ENCODE measurements around the gene FBXL13. TPM values are rescaled to one million over a fixed set of nuclear protein-coding genes. Genes with fewer than 3 reads are reported as not detected.
"Not testable (repeated sequence)": the region's sequence is repeated elsewhere in the genome, so short reads cannot be mapped to it uniquely, and the experiment has no call there.

Gene FBXL13
- total RNA-seq, 1 donor from 2014 or later: 4.0 TPM

DNA sequence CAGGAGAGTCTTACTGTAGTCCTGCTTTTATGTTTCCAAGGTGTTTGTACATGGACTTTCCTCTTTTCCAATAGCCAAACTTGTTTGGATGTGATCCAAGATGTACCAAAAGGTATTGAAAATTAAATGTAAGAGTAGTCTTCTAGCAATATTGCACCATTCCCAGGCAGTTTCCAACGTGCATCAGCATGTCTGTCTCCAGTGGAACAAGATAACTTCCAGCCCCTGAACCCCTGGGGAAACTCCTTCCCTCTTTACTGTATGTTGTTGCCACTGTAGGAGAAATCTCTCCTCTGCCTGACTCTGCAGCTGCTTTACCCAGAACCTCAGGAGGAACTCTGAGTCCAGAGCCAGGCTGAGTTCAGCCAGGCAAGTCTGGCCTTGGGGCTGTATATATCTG is 18.8 kb upstream of the FBXL13 start:
- Mint-ChIP-seq H3K4me3 (no peak overlapping the region), H3K4me1 (ENCODE audit: unreplicated experiment) (no peaks in the 10 kb centered on the region), H3K36me3 (peaks cover 32% of the 10 kb centered on the region), H3K9me3 (no peaks in the 10 kb centered on the region), H3K27ac (no peak overlapping the region), H3K27me3 (no peaks in the 10 kb centered on the region)
- TF ChIP-seq, protein P1, sequence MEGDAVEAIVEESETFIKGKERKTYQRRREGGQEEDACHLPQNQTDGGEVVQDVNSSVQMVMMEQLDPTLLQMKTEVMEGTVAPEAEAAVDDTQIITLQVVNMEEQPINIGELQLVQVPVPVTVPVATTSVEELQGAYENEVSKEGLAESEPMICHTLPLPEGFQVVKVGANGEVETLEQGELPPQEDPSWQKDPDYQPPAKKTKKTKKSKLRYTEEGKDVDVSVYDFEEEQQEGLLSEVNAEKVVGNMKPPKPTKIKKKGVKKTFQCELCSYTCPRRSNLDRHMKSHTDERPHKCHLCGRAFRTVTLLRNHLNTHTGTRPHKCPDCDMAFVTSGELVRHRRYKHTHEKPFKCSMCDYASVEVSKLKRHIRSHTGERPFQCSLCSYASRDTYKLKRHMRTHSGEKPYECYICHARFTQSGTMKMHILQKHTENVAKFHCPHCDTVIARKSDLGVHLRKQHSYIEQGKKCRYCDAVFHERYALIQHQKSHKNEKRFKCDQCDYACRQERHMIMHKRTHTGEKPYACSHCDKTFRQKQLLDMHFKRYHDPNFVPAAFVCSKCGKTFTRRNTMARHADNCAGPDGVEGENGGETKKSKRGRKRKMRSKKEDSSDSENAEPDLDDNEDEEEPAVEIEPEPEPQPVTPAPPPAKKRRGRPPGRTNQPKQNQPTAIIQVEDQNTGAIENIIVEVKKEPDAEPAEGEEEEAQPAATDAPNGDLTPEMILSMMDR (conservative IDR thresholded peaks at IDR 0.05): no peak
- no peak for DNase-seq (ENCODE audit: extremely low spot score, unreplicated experiment)

- not testable (repeated sequence) for H3K27me3 Mint-ChIP-seq; H3K4me3 Mint-ChIP-seq; H3K9me3 Mint-ChIP-seq; H3K4me1 Mint-ChIP-seq (ENCODE audit: unreplicated experiment); H3K27ac Mint-ChIP-seq; DNase-seq (ENCODE audit: extremely low spot score, unreplicated experiment)
- peaks cover 32% of the 10 kb centered on the region for H3K36me3 Mint-ChIP-seq
These were observed 17.7 kb upstream of the FBXL13 start for GRCh38 chr7:103092321-103092720.

GRCh38 chr7:103083210-103083609 is 8.6 kb upstream of the FBXL13 start:
- no peak for DNase-seq (ENCODE audit: extremely low spot score, unreplicated experiment)
- Mint-ChIP-seq H3K4me1 (ENCODE audit: unreplicated experiment) (no peaks in the 10 kb centered on the region), H3K4me3 (no peak overlapping the region), H3K9me3 (no peaks in the 10 kb centered on the region), H3K36me3 (peaks cover 8% of the 10 kb centered on the region), H3K27ac (no peak overlapping the region), H3K27me3 (no peaks in the 10 kb centered on the region)
- TF ChIP-seq, protein P1 (conservative IDR thresholded peaks at IDR 0.05): no peak

DNA sequence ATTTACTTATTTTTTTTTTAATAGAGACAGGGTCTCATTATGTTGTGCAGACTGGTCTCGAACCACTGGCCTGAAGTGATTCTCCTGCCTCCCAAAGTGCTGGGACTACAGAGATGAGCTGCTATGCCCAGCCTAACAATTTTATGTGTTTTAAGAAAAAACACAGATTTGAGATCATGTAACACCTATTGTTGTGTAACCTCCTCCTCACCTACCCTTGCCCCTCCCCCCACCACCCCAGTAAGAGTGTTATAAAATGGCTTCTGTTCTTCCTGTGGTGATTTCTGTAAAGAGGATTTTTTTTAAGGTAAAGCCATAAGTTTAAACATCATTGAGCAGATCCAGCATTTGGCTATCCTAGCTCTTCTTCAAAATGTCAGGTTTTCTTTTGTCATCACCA is 7.9 kb upstream of the FBXL13 start:
- Mint-ChIP-seq H3K4me3 (no peak overlapping the region), H3K36me3 (peaks cover 7% of the 10 kb centered on the region)
- TF ChIP-seq, protein P1 (conservative IDR thresholded peaks at IDR 0.05): no peak

GRCh38 chr7:103080923-103081322 is 6.3 kb upstream of the FBXL13 start:
- Mint-ChIP-seq H3K27me3 (no peaks in the 10 kb centered on the region), H3K9me3 (no peaks in the 10 kb centered on the region), H3K4me3 (no peak overlapping the region), H3K36me3 (no peaks in the 10 kb centered on the region), H3K4me1 (ENCODE audit: unreplicated experiment) (peaks cover 4% of the 10 kb centered on the region), H3K27ac (no peak overlapping the region)
- no peak for DNase-seq (ENCODE audit: extremely low spot score, unreplicated experiment)
- TF ChIP-seq, protein P1 (conservative IDR thresholded peaks at IDR 0.05): no peak

More for the DNA sequence above, 7.9 kb upstream of the FBXL13 start:
- DNase-seq (ENCODE audit: extremely low spot score, unreplicated experiment): no peak
- no peaks in the 10 kb centered on the region for H3K27me3 Mint-ChIP-seq
- H3K4me1 Mint-ChIP-seq (ENCODE audit: unreplicated experiment): no peaks in the 10 kb centered on the region
- H3K27ac Mint-ChIP-seq: no peak overlapping the region
- no peaks in the 10 kb centered on the region for H3K9me3 Mint-ChIP-seq

DNA sequence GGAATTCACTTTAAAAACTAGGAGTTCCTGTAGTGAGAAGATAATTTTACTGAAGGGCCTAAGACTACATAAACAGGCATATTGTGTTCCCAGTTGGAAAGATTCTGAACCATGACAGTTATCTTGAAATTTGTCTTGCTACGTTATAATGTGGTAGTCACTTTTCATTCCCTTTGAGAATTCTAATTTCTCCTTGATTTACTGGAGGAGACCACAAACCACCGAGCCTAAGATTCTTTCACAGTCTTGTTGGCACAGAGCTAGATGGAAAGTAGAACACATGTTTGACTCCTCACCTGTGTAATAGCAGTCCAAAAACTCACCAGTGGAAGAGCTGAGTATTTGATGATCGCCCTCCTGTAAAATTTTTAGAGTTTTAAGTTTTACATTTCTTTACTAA is 5.2 kb upstream of the FBXL13 start:
- TF ChIP-seq, protein P1 (conservative IDR thresholded peaks at IDR 0.05): no peak
- Mint-ChIP-seq H3K27ac (no peak overlapping the region), H3K9me3 (no peaks in the 10 kb centered on the region), H3K4me3 (no peak overlapping the region), H3K4me1 (ENCODE audit: unreplicated experiment) (peaks cover 8% of the 10 kb centered on the region), H3K36me3 (no peaks in the 10 kb centered on the region), H3K27me3 (no peaks in the 10 kb centered on the region)
- no peak for DNase-seq (ENCODE audit: extremely low spot score, unreplicated experiment)

- DNase-seq (ENCODE audit: extremely low spot score, unreplicated experiment); H3K27ac Mint-ChIP-seq; H3K36me3 Mint-ChIP-seq; H3K9me3 Mint-ChIP-seq; H3K27me3 Mint-ChIP-seq: not testable (repeated sequence)
- Mint-ChIP-seq H3K4me1 (ENCODE audit: unreplicated experiment) (peaks cover 19% of the 10 kb centered on the region), H3K4me3 (peak overlapping the region; percentile 44)
These were observed 3.6 kb upstream of the FBXL13 start for GRCh38 chr7:103078226-103078625.

Measured in type B pancreatic cell (in vitro differentiated cells).